SK-N-SH (cell line): ENCODE data around the gene SETD3. TPM values are rescaled to one million over a fixed set of nuclear protein-coding genes. Genes with fewer than 3 reads are reported as not detected.

Experiments
- ELF1 ChIP-seq: IDR thresholded peaks from 2 replicates; pipeline ENCODE4 v1.4.0; 2012
- EP300 ChIP-seq, 2 experiments: IDR thresholded peaks; 2 replicates each; pipeline versions ENCODE4 v1.4.0 to v1.6.1; 2012; ENCODE audit warnings: borderline replicate concordance in 1 of 2, low read depth in 1 of 2, low read length in 1 of 2
- FOSL2 ChIP-seq: IDR thresholded peaks from 2 replicates; pipeline ENCODE4 v1.4.0; 2012; ENCODE audit warnings: low read depth, mild to moderate bottlenecking, moderate library complexity, borderline replicate concordance
- FOXJ3 ChIP-seq: sonication (generic); formaldehyde crosslinking; IDR thresholded peaks from 2 replicates; pipeline ENCODE4 v1.5.1; 2020; ENCODE audit warnings: mild to moderate bottlenecking, missing genetic modification reagents
- GABPA ChIP-seq: IDR thresholded peaks from 2 replicates; pipeline ENCODE4 v1.4.0; 2012; ENCODE audit warnings: low read depth, mild to moderate bottlenecking
- GATA2 ChIP-seq: sonication (generic); formaldehyde crosslinking; IDR thresholded peaks from 2 replicates; pipeline ENCODE4 v1.5.0; 2020; ENCODE audit warnings: mild to moderate bottlenecking, missing genetic modification reagents
- JUND ChIP-seq: IDR thresholded peaks from 2 replicates; pipeline ENCODE4 v1.4.0; 2012
- NFIC ChIP-seq: IDR thresholded peaks from 2 replicates; pipeline ENCODE4 v1.4.0; 2012; ENCODE audit warnings: borderline replicate concordance
- RAD21 ChIP-seq: IDR thresholded peaks from 2 replicates; pipeline ENCODE4 v1.6.1; 2012; ENCODE audit warnings: mild to moderate bottlenecking, low read length
- RCOR1 ChIP-seq: fragments of 150-350 bp; IDR thresholded peaks from 2 replicates; pipeline ENCODE4 v1.6.1; 2017; ENCODE audit warnings: antibody characterized with exemption, low read length
- RFX5 ChIP-seq: IDR thresholded peaks from 2 replicates; pipeline ENCODE4 v1.6.1; 2012; ENCODE audit warnings: mild to moderate bottlenecking, improper control_type of control experiment, low read length
- SIN3A ChIP-seq: IDR thresholded peaks from 2 replicates; pipeline ENCODE4 v1.6.1; 2012; ENCODE audit warnings: low read depth, mild to moderate bottlenecking, low read length, moderate library complexity, borderline replicate concordance
- TAF1 ChIP-seq: IDR thresholded peaks from 2 replicates; pipeline ENCODE4 v1.6.1; 2012; ENCODE audit warnings: low read depth, mild to moderate bottlenecking, low read length, moderate library complexity, borderline replicate concordance
- TEAD4 ChIP-seq: IDR thresholded peaks from 2 replicates; pipeline ENCODE4 v1.4.0; 2012; ENCODE audit warnings: mild to moderate bottlenecking, borderline replicate concordance; ENCODE audit not compliant: insufficient read depth
- USF1 ChIP-seq: IDR thresholded peaks from 2 replicates; pipeline ENCODE4 v1.4.0; 2012; ENCODE audit warnings: low read depth, borderline replicate concordance
- USF2 ChIP-seq: fragments of 150-350 bp; IDR thresholded peaks from 2 replicates; pipeline ENCODE4 v1.6.1; 2017; ENCODE audit warnings: antibody characterized with exemption, low read length, low read depth, borderline replicate concordance
- polyA plus RNA-seq, 3 experiments: library from polyadenylated mRNA; depleted of rRNA; stranded (reverse); fragments of >200 nt; gene quantifications; 2 replicates each; pipeline ENCODE4 v1.2.3, GENCODE V29; 2012
- TF ChIP-seq, protein P1 (sequence below): IDR thresholded peaks from 2 replicates; pipeline ENCODE4 v1.6.1; 2012; ENCODE audit warnings: mild to moderate bottlenecking, low read depth, low read length, moderate library complexity
- TF ChIP-seq, protein P2 (sequence below): IDR thresholded peaks from 2 replicates; pipeline ENCODE4; 2012
- TF ChIP-seq, protein P3 (sequence below): fragments of 150-350 bp; IDR thresholded peaks from 2 replicates; pipeline ENCODE4 v1.6.1; 2016; ENCODE audit warnings: mild to moderate bottlenecking, low read depth, low read length
- TF ChIP-seq, protein P4 (sequence below): IDR thresholded peaks from 2 replicates; pipeline ENCODE4 v1.4.0; 2012; ENCODE audit warnings: low read depth

Gene SETD3
- polyA plus RNA-seq, 1 of the 3 experiments (the other 2 are of a cell fraction), result 19.1 TPM

DNA sequence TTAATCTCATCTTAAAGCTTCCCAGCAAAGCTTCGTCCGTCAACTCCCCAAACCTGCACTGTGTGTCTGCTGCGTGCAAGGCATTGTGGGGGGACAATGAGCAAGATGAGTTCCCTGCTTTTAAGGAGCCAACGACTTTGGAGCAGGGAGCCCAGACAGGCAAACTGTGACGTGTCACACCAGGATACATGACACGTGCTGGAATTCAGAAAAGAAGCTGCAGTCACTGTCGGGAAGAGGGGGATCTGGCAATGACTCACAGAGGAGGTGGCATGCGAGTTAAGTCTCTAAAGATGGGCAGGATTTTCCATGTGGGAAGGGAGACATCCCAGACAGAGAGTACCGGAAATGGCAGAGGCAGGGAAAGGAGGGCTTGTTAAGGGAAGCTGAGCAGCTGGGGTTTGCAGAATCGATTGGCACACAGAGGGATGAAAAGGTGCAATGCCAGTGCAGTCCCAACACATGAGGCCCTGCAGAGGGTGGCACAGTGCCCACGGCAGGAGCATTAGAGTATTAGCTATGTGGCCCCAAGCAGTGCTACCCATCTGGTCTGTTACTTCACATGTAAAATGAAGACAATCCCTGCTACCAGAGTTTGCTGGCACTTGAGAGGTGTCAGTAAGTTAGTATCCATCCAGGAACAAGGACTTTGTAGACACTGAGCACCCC, 52.9 kb downstream of the SETD3 start (continued):
- TF ChIP-seq, protein P1, sequence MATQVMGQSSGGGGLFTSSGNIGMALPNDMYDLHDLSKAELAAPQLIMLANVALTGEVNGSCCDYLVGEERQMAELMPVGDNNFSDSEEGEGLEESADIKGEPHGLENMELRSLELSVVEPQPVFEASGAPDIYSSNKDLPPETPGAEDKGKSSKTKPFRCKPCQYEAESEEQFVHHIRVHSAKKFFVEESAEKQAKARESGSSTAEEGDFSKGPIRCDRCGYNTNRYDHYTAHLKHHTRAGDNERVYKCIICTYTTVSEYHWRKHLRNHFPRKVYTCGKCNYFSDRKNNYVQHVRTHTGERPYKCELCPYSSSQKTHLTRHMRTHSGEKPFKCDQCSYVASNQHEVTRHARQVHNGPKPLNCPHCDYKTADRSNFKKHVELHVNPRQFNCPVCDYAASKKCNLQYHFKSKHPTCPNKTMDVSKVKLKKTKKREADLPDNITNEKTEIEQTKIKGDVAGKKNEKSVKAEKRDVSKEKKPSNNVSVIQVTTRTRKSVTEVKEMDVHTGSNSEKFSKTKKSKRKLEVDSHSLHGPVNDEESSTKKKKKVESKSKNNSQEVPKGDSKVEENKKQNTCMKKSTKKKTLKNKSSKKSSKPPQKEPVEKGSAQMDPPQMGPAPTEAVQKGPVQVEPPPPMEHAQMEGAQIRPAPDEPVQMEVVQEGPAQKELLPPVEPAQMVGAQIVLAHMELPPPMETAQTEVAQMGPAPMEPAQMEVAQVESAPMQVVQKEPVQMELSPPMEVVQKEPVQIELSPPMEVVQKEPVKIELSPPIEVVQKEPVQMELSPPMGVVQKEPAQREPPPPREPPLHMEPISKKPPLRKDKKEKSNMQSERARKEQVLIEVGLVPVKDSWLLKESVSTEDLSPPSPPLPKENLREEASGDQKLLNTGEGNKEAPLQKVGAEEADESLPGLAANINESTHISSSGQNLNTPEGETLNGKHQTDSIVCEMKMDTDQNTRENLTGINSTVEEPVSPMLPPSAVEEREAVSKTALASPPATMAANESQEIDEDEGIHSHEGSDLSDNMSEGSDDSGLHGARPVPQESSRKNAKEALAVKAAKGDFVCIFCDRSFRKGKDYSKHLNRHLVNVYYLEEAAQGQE, result no peak
- TF ChIP-seq ELF1 (0 out of 2 replicates have a peak, but pooled peaks have one; percentile 10), USF2 (no peak), SIN3A (no peak), RCOR1 (no peak), USF1 (peak; percentile 22; the same call in 1 of the 2 replicates), TAF1 (no peak), NFIC (no peak), GATA2 (CRISPR knock-in tag) (no peak), RAD21 (no peak), GABPA (no peak), EP300 (IDR thresholded peaks at IDR 0.05; ENCODE audit: borderline replicate concordance in 1 of 2, low read depth in 1 of 2, low read length in 1 of 2) (no peak), FOSL2 (peak; percentile 65), FOXJ3 (CRISPR knock-in tag) (no peak), JUND (peak; percentile 28; the same call in 1 of the 2 replicates), TEAD4 (0 out of 2 replicates have a peak, but pooled peaks have one; percentile 43), RFX5 (no peak)
- TF ChIP-seq, protein P2, sequence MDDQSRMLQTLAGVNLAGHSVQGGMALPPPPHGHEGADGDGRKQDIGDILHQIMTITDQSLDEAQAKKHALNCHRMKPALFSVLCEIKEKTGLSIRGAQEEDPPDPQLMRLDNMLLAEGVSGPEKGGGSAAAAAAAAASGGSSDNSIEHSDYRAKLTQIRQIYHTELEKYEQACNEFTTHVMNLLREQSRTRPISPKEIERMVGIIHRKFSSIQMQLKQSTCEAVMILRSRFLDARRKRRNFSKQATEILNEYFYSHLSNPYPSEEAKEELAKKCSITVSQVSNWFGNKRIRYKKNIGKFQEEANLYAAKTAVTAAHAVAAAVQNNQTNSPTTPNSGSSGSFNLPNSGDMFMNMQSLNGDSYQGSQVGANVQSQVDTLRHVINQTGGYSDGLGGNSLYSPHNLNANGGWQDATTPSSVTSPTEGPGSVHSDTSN, result 0 out of 2 replicates have a peak, but pooled peaks have one; percentile 29
- TF ChIP-seq, protein P3, sequence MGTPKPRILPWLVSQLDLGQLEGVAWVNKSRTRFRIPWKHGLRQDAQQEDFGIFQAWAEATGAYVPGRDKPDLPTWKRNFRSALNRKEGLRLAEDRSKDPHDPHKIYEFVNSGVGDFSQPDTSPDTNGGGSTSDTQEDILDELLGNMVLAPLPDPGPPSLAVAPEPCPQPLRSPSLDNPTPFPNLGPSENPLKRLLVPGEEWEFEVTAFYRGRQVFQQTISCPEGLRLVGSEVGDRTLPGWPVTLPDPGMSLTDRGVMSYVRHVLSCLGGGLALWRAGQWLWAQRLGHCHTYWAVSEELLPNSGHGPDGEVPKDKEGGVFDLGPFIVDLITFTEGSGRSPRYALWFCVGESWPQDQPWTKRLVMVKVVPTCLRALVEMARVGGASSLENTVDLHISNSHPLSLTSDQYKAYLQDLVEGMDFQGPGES, result no peak
- TF ChIP-seq, protein P4, sequence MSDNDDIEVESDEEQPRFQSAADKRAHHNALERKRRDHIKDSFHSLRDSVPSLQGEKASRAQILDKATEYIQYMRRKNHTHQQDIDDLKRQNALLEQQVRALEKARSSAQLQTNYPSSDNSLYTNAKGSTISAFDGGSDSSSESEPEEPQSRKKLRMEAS, result peak; percentile 72; the same call in 1 of the 2 replicates
